Upper lobe of left lung (tissue), 4 donors: ENCODE data around the gene PARVA.

Experiments used
- EP300 ChIP-seq, 4 donors: sonication (generic); formaldehyde crosslinking; IDR thresholded peaks; one replicate each; pipeline ENCODE4 v1.5.1; 2017; ENCODE audit warnings: antibody characterized with exemption in 4 of 4, control low read depth in 2 of 4
- POLR2A ChIP-seq, 4 donors: fragments of 450-650 bp; IDR thresholded peaks; one replicate each; pipeline ENCODE4 v1.5.1; 2016 to 2017; ENCODE audit warnings: antibody characterized with exemption in 4 of 4, mild to moderate bottlenecking in 2 of 4
- POLR2AphosphoS5 ChIP-seq, 2 donors: sonication (generic); formaldehyde crosslinking; IDR thresholded peaks; one replicate each; pipeline ENCODE4 v1.5.1; 2017; ENCODE audit warnings: antibody characterized with exemption in 2 of 2
- TF ChIP-seq, protein P1 (sequence below), 6 experiments: fragments of 450-650 bp in 4 of 6; fragments of 200-600 bp in 2 of 6; sonication (generic) in 2 of 6; IDR thresholded peaks; one replicate each; pipeline ENCODE4 v1.5.1; 2016 to 2019; ENCODE audit warnings: antibody characterized with exemption in 6 of 6

GRCh38 chr11:12483604-12484003 is 106.2 kb downstream of the PARVA start:
- TF ChIP-seq POLR2A (IDR thresholded peaks at IDR 0.05), result no peak
- TF ChIP-seq, protein P1, sequence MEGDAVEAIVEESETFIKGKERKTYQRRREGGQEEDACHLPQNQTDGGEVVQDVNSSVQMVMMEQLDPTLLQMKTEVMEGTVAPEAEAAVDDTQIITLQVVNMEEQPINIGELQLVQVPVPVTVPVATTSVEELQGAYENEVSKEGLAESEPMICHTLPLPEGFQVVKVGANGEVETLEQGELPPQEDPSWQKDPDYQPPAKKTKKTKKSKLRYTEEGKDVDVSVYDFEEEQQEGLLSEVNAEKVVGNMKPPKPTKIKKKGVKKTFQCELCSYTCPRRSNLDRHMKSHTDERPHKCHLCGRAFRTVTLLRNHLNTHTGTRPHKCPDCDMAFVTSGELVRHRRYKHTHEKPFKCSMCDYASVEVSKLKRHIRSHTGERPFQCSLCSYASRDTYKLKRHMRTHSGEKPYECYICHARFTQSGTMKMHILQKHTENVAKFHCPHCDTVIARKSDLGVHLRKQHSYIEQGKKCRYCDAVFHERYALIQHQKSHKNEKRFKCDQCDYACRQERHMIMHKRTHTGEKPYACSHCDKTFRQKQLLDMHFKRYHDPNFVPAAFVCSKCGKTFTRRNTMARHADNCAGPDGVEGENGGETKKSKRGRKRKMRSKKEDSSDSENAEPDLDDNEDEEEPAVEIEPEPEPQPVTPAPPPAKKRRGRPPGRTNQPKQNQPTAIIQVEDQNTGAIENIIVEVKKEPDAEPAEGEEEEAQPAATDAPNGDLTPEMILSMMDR (IDR thresholded peaks at IDR 0.05), result no peak
- no peak for TF ChIP-seq EP300 (IDR thresholded peaks at IDR 0.05)
- TF ChIP-seq POLR2AphosphoS5 (IDR thresholded peaks at IDR 0.05), result no peak
